Stomach (tissue), 9 donors: ENCODE measurements around the gene RMND5A. TPM values are rescaled to one million over a fixed set of nuclear protein-coding genes. Genes with fewer than 3 reads are reported as not detected.

Source experiments
- DNase-seq, 2 donors: peaks; one replicate each; pipeline versions ENCODE4 v3.0.0 to v3.0.0-alpha.2; 2013 to 2019
- H3K27ac ChIP-seq, 5 donors: fragments of 200-600 bp in 4 of 5; sonication (generic) in 4 of 5; one replicate each; pipeline ENCODE4 v1.5.1; 2013 to 2019; ENCODE audit warnings: mild to moderate bottlenecking in 1 of 5, moderate library complexity in 1 of 5
- H3K27me3 ChIP-seq, 3 donors: fragments of 200-600 bp; sonication (generic); one replicate each; pipeline ENCODE4 v1.5.1; 2017 to 2019; ENCODE audit warnings: mixed run types in 1 of 3
- H3K36me3 ChIP-seq, 4 donors: fragments of 200-600 bp; sonication (generic); 1 replicate in 3 of 4; 2 replicates in 1 of 4; pipeline ENCODE4 v1.5.1; 2016 to 2019
- H3K4me1 ChIP-seq, 4 donors: fragments of 200-600 bp; sonication (generic); one replicate each; pipeline ENCODE4 v1.5.1; 2016 to 2019
- H3K4me3 ChIP-seq, 4 donors: fragments of 200-600 bp; sonication (generic) in 3 of 4; one replicate each; pipeline ENCODE4 v1.5.1; 2016 to 2019; ENCODE audit warnings: mild to moderate bottlenecking in 1 of 4
- H3K9me3 ChIP-seq, 4 donors: fragments of 200-600 bp; sonication (generic); one replicate each; pipeline ENCODE4 v1.5.1; 2016 to 2019
- CTCF ChIP-seq, 7 experiments: fragments of 450-650 bp in 4 of 7; fragments of 200-600 bp in 3 of 7; sonication (generic) in 3 of 7; IDR thresholded peaks; one replicate each; pipeline ENCODE4 v1.5.1; 2016 to 2019; ENCODE audit warnings: antibody characterized with exemption in 7 of 7, control low read depth in 2 of 7, mild to moderate bottlenecking in 1 of 7
- EP300 ChIP-seq: sonication (generic); formaldehyde crosslinking; IDR thresholded peaks from one replicate; pipeline ENCODE4 v1.6.1; 2017; ENCODE audit warnings: antibody characterized with exemption
- POLR2A ChIP-seq, 4 donors: fragments of 450-650 bp; IDR thresholded peaks; one replicate each; pipeline ENCODE4 v1.6.1; 2016; ENCODE audit warnings: antibody characterized with exemption in 4 of 4, control low read depth in 2 of 4, mild to moderate bottlenecking in 1 of 4, moderate library complexity in 1 of 4
- POLR2AphosphoS5 ChIP-seq, 3 donors: sonication (generic); formaldehyde crosslinking; IDR thresholded peaks; one replicate each; pipeline ENCODE4 v1.6.1; 2016; ENCODE audit warnings: antibody characterized with exemption in 3 of 3
- whole genome bisulfite sequencing, 5 donors: extraction: QIAGEN DNeasy Blood & Tissue Kit in 3 of 5; methylation state at CpG; one replicate each; pipeline versions ENCODE4 v1.1.5 to v1.1.7; 2013 to 2018; 5-methylcytosine and 5-hydroxymethylcytosine counted together
- intact Hi-C: fragments of 100-400 bp; cut with DNase I; formaldehyde crosslinking; loops from one replicate; pipeline ENCODE4 v1.15.1; 2023; ENCODE audit warnings: low total_unique reads
- polyA plus RNA-seq, 3 donors: library from polyadenylated mRNA; stranded (reverse); fragments of 200-250 nt; gene quantifications; one replicate each; pipeline ENCODE4 v1.2.3, GENCODE V29; 2013
- total RNA-seq, 5 donors: library from RNA; depleted of rRNA; stranded (reverse); fragments of >200 nt; gene quantifications; one replicate each; pipeline versions ENCODE4 v1.1.0 to v1.2.3, GENCODE V29; 2014 to 2016
- donor health status: healthy with polysubstance abuse.
- donor health status: Bipolar disorder and iron deficiency.
- donor health status: healthy.

The RMND5A gene
- total and polyA plus RNA-seq, 8 donors = 7.3 to 111 (median 24.5) TPM

- peaks cover 0 to 12% (median 9%) of the 10 kb centered on the region in 4 donors for H3K4me1 ChIP-seq
Measured at GRCh38 chr2:86673986-86674670, 46.0 kb upstream of the RMND5A start.

GRCh38 chr2:86675104-86675503 is 45.0 kb upstream of the RMND5A start:
- no peak overlapping the region for H3K4me3 ChIP-seq
- no peaks in the 10 kb centered on the region for H3K36me3 ChIP-seq
- peaks cover 0 to 12% (median 9%) of the 10 kb centered on the region in 4 donors for H3K4me1 ChIP-seq
- no peak for DNase-seq
- no peaks in the 10 kb centered on the region for H3K27me3 ChIP-seq
- no peaks in the 10 kb centered on the region for H3K9me3 ChIP-seq
- intact Hi-C loops = no loop called here
- TF ChIP-seq POLR2AphosphoS5 (IDR thresholded peaks at IDR 0.05) = no peak
- TF ChIP-seq CTCF (IDR thresholded peaks at IDR 0.05) = no peak
- no peak for TF ChIP-seq POLR2A (IDR thresholded peaks at IDR 0.05)
- TF ChIP-seq EP300 = no peak
- 79 to 97% (median 93%) methylated on average over 2 of the region's 2 CpGs for WGBS, 5 donors
- no peak overlapping the region for H3K27ac ChIP-seq

More at GRCh38 chr2:86673986-86674670, 46.0 kb upstream of the RMND5A start:
- no peaks in the 10 kb centered on the region for H3K27me3 ChIP-seq
- H3K4me3 ChIP-seq = no peak overlapping the region
- DNase-seq = no peak
- no peaks in the 10 kb centered on the region for H3K9me3 ChIP-seq
- H3K27ac ChIP-seq = no peak overlapping the region
- WGBS, 5 donors = 69 to 90% (median 87%) methylated on average over 1 of the region's 1 CpG
- H3K36me3 ChIP-seq = no peaks in the 10 kb centered on the region
- intact Hi-C loops = no loop called here
- no peak for TF ChIP-seq EP300
- TF ChIP-seq CTCF (IDR thresholded peaks at IDR 0.05) = no peak
- TF ChIP-seq POLR2AphosphoS5 (IDR thresholded peaks at IDR 0.05) = no peak
- TF ChIP-seq POLR2A (IDR thresholded peaks at IDR 0.05) = no peak

- H3K27me3 ChIP-seq = no peaks in the 10 kb centered on the region
- H3K27ac ChIP-seq = no peak overlapping the region
- intact Hi-C loops = no loop called here
- peaks cover 0 to 12% (median 9%) of the 10 kb centered on the region in 4 donors for H3K4me1 ChIP-seq
- H3K4me3 ChIP-seq = no peak overlapping the region
- no peaks in the 10 kb centered on the region for H3K9me3 ChIP-seq
- TF ChIP-seq EP300 (no peak), CTCF (IDR thresholded peaks at IDR 0.05) (peak in 4 of 7 experiments; percentile 14 to 45 (median 44)), POLR2AphosphoS5 (IDR thresholded peaks at IDR 0.05) (peak in 1 of 3 donors; percentile 14)
- no peaks in the 10 kb centered on the region for H3K36me3 ChIP-seq
- peak; percentile 31 to 39 for DNase-seq
- 37 to 48% (median 38%) methylated on average over 3 of the region's 3 CpGs for WGBS, 5 donors
Measured at GRCh38 chr2:86675511-86676015, 44.5 kb upstream of the RMND5A start.

- no peaks in the 10 kb centered on the region for H3K27me3 ChIP-seq
- intact Hi-C loops = no loop called here
- no peaks in the 10 kb centered on the region for H3K4me1 ChIP-seq
- no peak for TF ChIP-seq POLR2A (IDR thresholded peaks at IDR 0.05)
- no peak for TF ChIP-seq POLR2AphosphoS5 (IDR thresholded peaks at IDR 0.05)
- TF ChIP-seq EP300 = no peak
- no peak for TF ChIP-seq CTCF (IDR thresholded peaks at IDR 0.05)
- no peak for DNase-seq
- no peak overlapping the region for H3K27ac ChIP-seq
- H3K4me3 ChIP-seq = no peak overlapping the region
- no peaks in the 10 kb centered on the region for H3K9me3 ChIP-seq
- H3K36me3 ChIP-seq = no peaks in the 10 kb centered on the region
Measured at GRCh38 chr2:86677816-86678215, 42.3 kb upstream of the RMND5A start.
